Peyer's patch (tissue), 4 donors: ENCODE measurements around the gene FBN1. TPM values are rescaled to one million over a fixed set of nuclear protein-coding genes. Genes with fewer than 3 reads are reported as not detected.

Source experiments
- DNase-seq, 3 donors: peaks; one replicate each; pipeline ENCODE4 v3.0.0-alpha.2; 2017 to 2019
- H3K27ac ChIP-seq, 4 donors: fragments of 200-600 bp; sonication (generic); one replicate each; pipeline ENCODE4 v1.5.1; 2016 to 2019
- H3K27me3 ChIP-seq, 2 donors: fragments of 200-600 bp; sonication (generic); one replicate each; pipeline ENCODE4 v1.5.1; 2019
- H3K36me3 ChIP-seq, 3 donors: fragments of 200-600 bp; sonication (generic); one replicate each; pipeline ENCODE4 v1.5.1; 2016 to 2019
- H3K4me1 ChIP-seq, 4 donors: fragments of 200-600 bp; sonication (generic); one replicate each; pipeline ENCODE4 v1.5.1; 2016 to 2019
- H3K4me3 ChIP-seq, 4 donors: fragments of 200-600 bp; sonication (generic); 1 replicate in 3 of 4; 2 replicates in 1 of 4; pipeline ENCODE4 v1.5.1; 2016 to 2019; ENCODE audit warnings: mild to moderate bottlenecking in 1 of 4
- H3K9me3 ChIP-seq, 4 donors: fragments of 200-600 bp; sonication (generic); one replicate each; pipeline ENCODE4 v1.5.1; 2016 to 2019; ENCODE audit warnings: mild to moderate bottlenecking in 1 of 4
- CTCF ChIP-seq, 6 experiments: fragments of 450-650 bp in 4 of 6; fragments of 200-600 bp in 2 of 6; sonication (generic) in 1 of 6; IDR thresholded peaks; one replicate each; pipeline ENCODE4 v1.5.1; 2017 to 2019; ENCODE audit warnings: antibody characterized with exemption in 6 of 6, mild to moderate bottlenecking in 3 of 6, moderate library complexity in 1 of 6
- POLR2A ChIP-seq, 2 donors: fragments of 450-650 bp; IDR thresholded peaks; one replicate each; pipeline ENCODE4 v1.5.1; 2017; ENCODE audit warnings: antibody characterized with exemption in 2 of 2, mild to moderate bottlenecking in 2 of 2, moderate library complexity in 2 of 2
- total RNA-seq, 4 donors: library from RNA; depleted of rRNA; stranded (reverse); fragments of >200 nt; gene quantifications; one replicate each; pipeline ENCODE4 v1.1.0, GENCODE V29; 2016

FBN1 gene
- total RNA-seq, 4 donors from 2014 or later: 21.4 to 257 (median 60.9) TPM

- H3K36me3 ChIP-seq: no peaks in the 10 kb centered on the region
Measured at GRCh38 chr15:48373821-48374451, 271.6 kb downstream of the FBN1 start.

GRCh38 chr15:48371961-48372360 lies 273.5 kb downstream of the FBN1 start:
- Histone ChIP-seq H3K9me3 (no peaks in the 10 kb centered on the region), H3K4me3 (no peak overlapping the region), H3K27ac (no peak overlapping the region), H3K4me1 (no peaks in the 10 kb centered on the region), H3K27me3 (no peaks in the 10 kb centered on the region), H3K36me3 (no peaks in the 10 kb centered on the region)
- TF ChIP-seq CTCF (IDR thresholded peaks at IDR 0.05) (no peak), POLR2A (IDR thresholded peaks at IDR 0.05) (no peak)
- DNase-seq: no peak

More at GRCh38 chr15:48373821-48374451, 271.6 kb downstream of the FBN1 start:
- TF ChIP-seq CTCF (IDR thresholded peaks at IDR 0.05): no peak
- no peak for TF ChIP-seq POLR2A (IDR thresholded peaks at IDR 0.05)
- H3K9me3 ChIP-seq: no peaks in the 10 kb centered on the region
- no peak for DNase-seq
- no peaks in the 10 kb centered on the region for H3K4me1 ChIP-seq
- no peaks in the 10 kb centered on the region for H3K27me3 ChIP-seq
- no peak overlapping the region for H3K4me3 ChIP-seq
- H3K27ac ChIP-seq: no peak overlapping the region

GRCh38 chr15:48371550-48371949 lies 274.0 kb downstream of the FBN1 start:
- no peaks in the 10 kb centered on the region for H3K27me3 ChIP-seq
- DNase-seq: no peak
- H3K4me1 ChIP-seq: no peaks in the 10 kb centered on the region
- no peaks in the 10 kb centered on the region for H3K9me3 ChIP-seq
- no peaks in the 10 kb centered on the region for H3K36me3 ChIP-seq
- H3K4me3 ChIP-seq: no peak overlapping the region
- TF ChIP-seq POLR2A (IDR thresholded peaks at IDR 0.05): no peak
- TF ChIP-seq CTCF (IDR thresholded peaks at IDR 0.05): no peak
- H3K27ac ChIP-seq: no peak overlapping the region

- no peak for TF ChIP-seq CTCF (IDR thresholded peaks at IDR 0.05)
- TF ChIP-seq POLR2A (IDR thresholded peaks at IDR 0.05): no peak
- no peak overlapping the region for H3K4me3 ChIP-seq
- H3K4me1 ChIP-seq: no peaks in the 10 kb centered on the region
- no peak overlapping the region for H3K27ac ChIP-seq
- no peaks in the 10 kb centered on the region for H3K9me3 ChIP-seq
- DNase-seq: no peak
- no peaks in the 10 kb centered on the region for H3K27me3 ChIP-seq
- no peaks in the 10 kb centered on the region for H3K36me3 ChIP-seq
Measured at GRCh38 chr15:48370460-48370859, 275.0 kb downstream of the FBN1 start.

- H3K4me3 ChIP-seq: no peak overlapping the region
- H3K27me3 ChIP-seq: no peaks in the 10 kb centered on the region
- no peak for DNase-seq
- TF ChIP-seq CTCF (IDR thresholded peaks at IDR 0.05) (no peak), POLR2A (IDR thresholded peaks at IDR 0.05) (no peak)
- no peak overlapping the region for H3K27ac ChIP-seq
- no peaks in the 10 kb centered on the region for H3K36me3 ChIP-seq
- H3K4me1 ChIP-seq: no peaks in the 10 kb centered on the region
- no peaks in the 10 kb centered on the region for H3K9me3 ChIP-seq
Measured at GRCh38 chr15:48367483-48367882, 278.0 kb downstream of the FBN1 start.
